GM21737 (cell line): Measurements from ENCODE around the gene MSH2.
"Not testable (repeated sequence)": the region's sequence is repeated elsewhere in the genome, so short reads cannot be mapped to it uniquely, and the experiment has no call there.

ENCODE experiments used
- ATAC-seq: cut with Tn5 transposase; IDR thresholded peaks from one replicate; pipeline ENCODE4 v1.9.1; 2021; ENCODE audit warnings: mild to moderate bottlenecking, moderate library complexity; ENCODE audit not compliant: unreplicated experiment

Gene MSH2

GRCh38 chr2:47406649-47407330 is 3.8 kb downstream of the MSH2 start:
- not testable (repeated sequence) for ATAC-seq

- ATAC-seq: not testable (repeated sequence)
Measured at GRCh38 chr2:47407976-47408375, 5.0 kb downstream of the MSH2 start.

- no peak for ATAC-seq
Measured at GRCh38 chr2:47414682-47415458, 11.9 kb downstream of the MSH2 start.

- no peak for ATAC-seq
Measured at GRCh38 chr2:47420214-47420613, 17.3 kb downstream of the MSH2 start.

- not testable (repeated sequence) for ATAC-seq
Measured at GRCh38 chr2:47420683-47421082, 17.7 kb downstream of the MSH2 start.

GRCh38 chr2:47422016-47422415 is 19.1 kb downstream of the MSH2 start:
- ATAC-seq: no peak

- ATAC-seq: no peak
Measured at GRCh38 chr2:47422560-47422959, 19.6 kb downstream of the MSH2 start.

- ATAC-seq: no peak
Measured at GRCh38 chr2:47426786-47427185, 23.8 kb downstream of the MSH2 start.

GRCh38 chr2:47429795-47430194 is 26.8 kb downstream of the MSH2 start:
- ATAC-seq: no peak

GRCh38 chr2:47433006-47433405 is 30.1 kb downstream of the MSH2 start:
- ATAC-seq: not testable (repeated sequence)

- ATAC-seq: not testable (repeated sequence)
Measured at GRCh38 chr2:47433445-47433844, 30.5 kb downstream of the MSH2 start.

GRCh38 chr2:47437287-47437686 is 34.3 kb downstream of the MSH2 start:
- ATAC-seq: no peak

- ATAC-seq: no peak
Measured at GRCh38 chr2:47438106-47438505, 35.1 kb downstream of the MSH2 start.

- no peak for ATAC-seq
Measured at GRCh38 chr2:47438783-47439182, 35.8 kb downstream of the MSH2 start.

GRCh38 chr2:47451790-47452189 is 48.8 kb downstream of the MSH2 start:
- ATAC-seq: no peak

- no peak for ATAC-seq
Measured at GRCh38 chr2:47452761-47453160, 49.8 kb downstream of the MSH2 start.

- not testable (repeated sequence) for ATAC-seq
Measured at GRCh38 chr2:47454818-47455217, 51.9 kb downstream of the MSH2 start.

GRCh38 chr2:47455411-47455810 is 52.5 kb downstream of the MSH2 start:
- no peak for ATAC-seq

GRCh38 chr2:47456851-47457250 is 53.9 kb downstream of the MSH2 start:
- ATAC-seq: no peak

GRCh38 chr2:47457268-47457667 is 54.3 kb downstream of the MSH2 start:
- ATAC-seq: no peak

GRCh38 chr2:47459021-47459420 is 56.1 kb downstream of the MSH2 start:
- no peak for ATAC-seq

- no peak for ATAC-seq
Measured at GRCh38 chr2:47460766-47461165, 57.8 kb downstream of the MSH2 start.
